Liver (tissue), 3 donors: Measurements from ENCODE around the gene ARHGEF7.

Source experiments
- ATF3 ChIP-seq: IDR thresholded peaks from 2 replicates; pipeline ENCODE4 v1.6.1; 2016; ENCODE audit warnings: antibody characterized with exemption
- CTCF ChIP-seq: fragments of 150-350 bp; IDR thresholded peaks from 2 replicates; pipeline ENCODE4 v1.5.1; 2017; ENCODE audit warnings: improper control_type of control experiment, low read depth, low read length; ENCODE audit not compliant: missing input control
- JUND ChIP-seq, 2 donors: IDR thresholded peaks; 2 replicates each; pipeline ENCODE4 v1.6.1; 2016; ENCODE audit warnings: antibody characterized with exemption in 2 of 2
- SP1 ChIP-seq: IDR thresholded peaks from 2 replicates; pipeline ENCODE4 v1.6.1; 2018; ENCODE audit warnings: antibody characterized with exemption, mild to moderate bottlenecking
- ZBTB33 ChIP-seq: IDR thresholded peaks from 2 replicates; pipeline ENCODE4 v1.6.1; 2016; ENCODE audit warnings: antibody characterized with exemption
- donor health status: healthy.
- donor health status: healthy.

GRCh38 chr13:111181977-111182376 lies 66.9 kb downstream of the ARHGEF7 start:
- TF ChIP-seq ATF3 (no peak), JUND (IDR thresholded peaks at IDR 0.05) (no peak), CTCF (no peak), SP1 (no peak), ZBTB33 (no peak)
